Lower leg skin (tissue), 4 donors: ENCODE measurements around the gene RPL36A. TPM values are rescaled to one million over a fixed set of nuclear protein-coding genes. Genes with fewer than 3 reads are reported as not detected.

Experiments used
- DNase-seq, 2 donors: peaks; one replicate each; pipeline ENCODE4 v3.0.0-alpha.2; 2019; ENCODE audit warnings: low spot score in 2 of 2
- H3K4me3 ChIP-seq: fragments of 200-600 bp; sonication (generic); 2 replicates; pipeline ENCODE4 v1.5.1; 2017; ENCODE audit warnings: mild to moderate bottlenecking, low read depth; ENCODE audit not compliant: poor library complexity, severe bottlenecking
- CTCF ChIP-seq, 3 donors: fragments of 450-650 bp; IDR thresholded peaks; one replicate each; pipeline ENCODE4 v1.5.1; 2016; ENCODE audit warnings: antibody characterized with exemption in 3 of 3, mild to moderate bottlenecking in 3 of 3, moderate library complexity in 2 of 3
- POLR2A ChIP-seq, 2 donors: fragments of 450-650 bp; IDR thresholded peaks; one replicate each; pipeline ENCODE4 v1.6.1; 2016 to 2017; ENCODE audit warnings: antibody characterized with exemption in 2 of 2, mild to moderate bottlenecking in 1 of 2, moderate library complexity in 1 of 2
- WGBS, 2 donors: methylation state at CpG; one replicate each; pipeline ENCODE4 v1.1.5; 2018; 5-methylcytosine and 5-hydroxymethylcytosine counted together
- intact Hi-C: fragments of 100-400 bp; cut with DNase I; formaldehyde crosslinking; loops from one replicate; pipeline ENCODE4 v1.15.0; 2023; ENCODE audit warnings: low total_unique reads
- total RNA-seq, 4 donors: library from RNA; depleted of rRNA; stranded (reverse); fragments of >200 nt; gene quantifications; one replicate each; pipeline ENCODE4 v1.1.0, GENCODE V29; 2016

The RPL36A gene
- total RNA-seq, 4 donors from 2014 or later: 1,158 to 5,300 (median 1,747) TPM

- no peak for DNase-seq
- intact Hi-C loops: no loop called here
- H3K4me3 ChIP-seq: no peak overlapping the region
- 88 to 98% methylated on average over 2 of the region's 2 CpGs for WGBS, 2 donors
- TF ChIP-seq POLR2A (IDR thresholded peaks at IDR 0.05): no peak
- TF ChIP-seq CTCF (IDR thresholded peaks at IDR 0.05): no peak
These were observed 37.1 kb downstream of the RPL36A start for GRCh38 chrX:101427954-101428353.

- intact Hi-C loops: no loop called here
- no peak for TF ChIP-seq CTCF (IDR thresholded peaks at IDR 0.05)
- no peak for TF ChIP-seq POLR2A (IDR thresholded peaks at IDR 0.05)
- 100% methylated on average over 1 of the region's 1 CpG for WGBS, 2 donors
- no peak for DNase-seq
- no peak overlapping the region for H3K4me3 ChIP-seq
These were observed 39.1 kb downstream of the RPL36A start for GRCh38 chrX:101429934-101430333.

- no peak for DNase-seq
- no peak overlapping the region for H3K4me3 ChIP-seq
- WGBS, 2 donors: 89 to 93% methylated on average over 2 of the region's 2 CpGs
- no peak for TF ChIP-seq POLR2A (IDR thresholded peaks at IDR 0.05)
- TF ChIP-seq CTCF (IDR thresholded peaks at IDR 0.05): no peak
- intact Hi-C loops: no loop called here
These were observed 39.8 kb downstream of the RPL36A start for GRCh38 chrX:101430457-101431078.

- intact Hi-C loops: no loop called here
- no peak for DNase-seq
- no peak for TF ChIP-seq POLR2A (IDR thresholded peaks at IDR 0.05)
- no peak for TF ChIP-seq CTCF (IDR thresholded peaks at IDR 0.05)
- 75 to 100% methylated on average over 2 of the region's 2 CpGs for WGBS, 2 donors
- H3K4me3 ChIP-seq: no peak overlapping the region
These were observed 51.3 kb downstream of the RPL36A start for GRCh38 chrX:101442085-101442484.

Other genes with a start within 250 kb of the RPL36A start
- gene DRP2, start 171.2 kb upstream of the RPL36A start, total RNA-seq: under 1 TPM; 0.08 to 0.39 (median 0.18) TPM
- gene TAF7L, start 99.7 kb upstream of the RPL36A start, total RNA-seq: 1 to 10 TPM in 1 of 4 donors, under 1 TPM in 3; 0.45 to 1.5 (median 0.67) TPM
- gene TIMM8A, start 42.3 kb upstream of the RPL36A start, total RNA-seq: 1 to 10 TPM; 6.9 to 8.9 (median 8.6) TPM
- 1 to 10 TPM; 1.5 to 3.6 (median 3.4) TPM for gene BTK, start 4.8 kb upstream of the RPL36A start, total RNA-seq
- gene GLA, start 16.9 kb downstream of the RPL36A start, total RNA-seq: 10 to 100 TPM; 16.4 to 21.1 (median 18.0) TPM
- 10 to 100 TPM; 43.5 to 54.7 (median 53.7) TPM for gene HNRNPH2, start 17.2 kb downstream of the RPL36A start, total RNA-seq
- 1 to 10 TPM; 1.9 to 6.1 (median 5.0) TPM for gene ARMCX4, start 94.4 kb downstream of the RPL36A start, total RNA-seq
- gene ARMCX1, start 159.5 kb downstream of the RPL36A start, total RNA-seq: 10 to 100 TPM; 16.2 to 20.9 (median 18.7) TPM
- gene ARMCX6, start 227.0 kb downstream of the RPL36A start, total RNA-seq: 10 to 100 TPM; 13.6 to 28.6 (median 17.2) TPM
- 10 to 100 TPM; 14.7 to 21.5 (median 17.0) TPM for gene ARMCX3, start 232.1 kb downstream of the RPL36A start, total RNA-seq